G401 (cell line): ENCODE results near the gene GRB10. TPM values are rescaled to one million over a fixed set of nuclear protein-coding genes. Genes with fewer than 3 reads are reported as not detected.

Experiments
- DNase-seq: peaks from one replicate; pipeline ENCODE4 v3.0.0-alpha.2; 2015; ENCODE audit warnings: low spot score
- in situ Hi-C: cut with HindIII; loops from 2 replicates; pipeline ENCODE4 v1.10.0; 2016; ENCODE audit warnings: low sequenced_read_pairs, mixed read lengths
- total RNA-seq: library from RNA; depleted of rRNA; stranded (reverse); fragments of >200 nt; shearing (Covaris generic); gene quantifications from 2 replicates; pipeline ENCODE4 v1.2.3, GENCODE V29; 2014

Gene GRB10
- total RNA-seq, 1 experiment from 2014 or later, result not detected

GRCh38 chr7:50665403-50666123 is 117.1 kb downstream of the GRB10 start:
- in situ Hi-C loops, result no loop called here
- no peak for DNase-seq

GRCh38 chr7:50664937-50665336 is 117.8 kb downstream of the GRB10 start:
- DNase-seq, result no peak
- in situ Hi-C loops, result no loop called here

- no peak for DNase-seq
These were observed 118.2 kb downstream of the GRB10 start for GRCh38 chr7:50664461-50664922.

GRCh38 chr7:50663396-50664102 is 119.1 kb downstream of the GRB10 start:
- in situ Hi-C loops, result no loop called here
- DNase-seq, result no peak

More at GRCh38 chr7:50664461-50664922, 118.2 kb downstream of the GRB10 start:
- in situ Hi-C loops, result no loop called here

GRCh38 chr7:50662996-50663395 is 119.7 kb downstream of the GRB10 start:
- in situ Hi-C loops, result no loop called here
- no peak for DNase-seq

- in situ Hi-C loops, result no loop called here
- no peak for DNase-seq
These were observed 120.5 kb downstream of the GRB10 start for GRCh38 chr7:50662041-50662694.

GRCh38 chr7:50661345-50662040 is 121.2 kb downstream of the GRB10 start:
- DNase-seq, result no peak
- in situ Hi-C loops, result no loop called here

- no peak for DNase-seq
- in situ Hi-C loops, result no loop called here
These were observed 121.9 kb downstream of the GRB10 start for GRCh38 chr7:50660830-50661175.

- DNase-seq, result no peak
- in situ Hi-C loops, result no loop called here
These were observed 122.5 kb downstream of the GRB10 start for GRCh38 chr7:50660040-50660829.

GRCh38 chr7:50659329-50659965 is 123.2 kb downstream of the GRB10 start:
- in situ Hi-C loops, result no loop called here
- no peak for DNase-seq

GRCh38 chr7:50658696-50659095 is 124.0 kb downstream of the GRB10 start:
- in situ Hi-C loops, result no loop called here
- DNase-seq, result no peak

GRCh38 chr7:50657912-50658311 is 124.8 kb downstream of the GRB10 start:
- in situ Hi-C loops, result no loop called here
- no peak for DNase-seq

- in situ Hi-C loops, result no loop called here
- DNase-seq, result no peak
These were observed 125.3 kb downstream of the GRB10 start for GRCh38 chr7:50657341-50657873.

GRCh38 chr7:50656141-50656895 is 126.4 kb downstream of the GRB10 start:
- in situ Hi-C loops, result no loop called here
- DNase-seq, result no peak

GRCh38 chr7:50655490-50655889 is 127.2 kb downstream of the GRB10 start:
- DNase-seq, result no peak
- in situ Hi-C loops, result no loop called here

- no peak for DNase-seq
- in situ Hi-C loops, result no loop called here
These were observed 127.7 kb downstream of the GRB10 start for GRCh38 chr7:50655020-50655419.

- in situ Hi-C loops, result no loop called here
- no peak for DNase-seq
These were observed 128.7 kb downstream of the GRB10 start for GRCh38 chr7:50653981-50654425.
